Measurements from ENCODE around the gene THAP3.

Gene THAP3, protein sequence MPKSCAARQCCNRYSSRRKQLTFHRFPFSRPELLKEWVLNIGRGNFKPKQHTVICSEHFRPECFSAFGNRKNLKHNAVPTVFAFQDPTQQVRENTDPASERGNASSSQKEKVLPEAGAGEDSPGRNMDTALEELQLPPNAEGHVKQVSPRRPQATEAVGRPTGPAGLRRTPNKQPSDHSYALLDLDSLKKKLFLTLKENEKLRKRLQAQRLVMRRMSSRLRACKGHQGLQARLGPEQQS

DNA sequence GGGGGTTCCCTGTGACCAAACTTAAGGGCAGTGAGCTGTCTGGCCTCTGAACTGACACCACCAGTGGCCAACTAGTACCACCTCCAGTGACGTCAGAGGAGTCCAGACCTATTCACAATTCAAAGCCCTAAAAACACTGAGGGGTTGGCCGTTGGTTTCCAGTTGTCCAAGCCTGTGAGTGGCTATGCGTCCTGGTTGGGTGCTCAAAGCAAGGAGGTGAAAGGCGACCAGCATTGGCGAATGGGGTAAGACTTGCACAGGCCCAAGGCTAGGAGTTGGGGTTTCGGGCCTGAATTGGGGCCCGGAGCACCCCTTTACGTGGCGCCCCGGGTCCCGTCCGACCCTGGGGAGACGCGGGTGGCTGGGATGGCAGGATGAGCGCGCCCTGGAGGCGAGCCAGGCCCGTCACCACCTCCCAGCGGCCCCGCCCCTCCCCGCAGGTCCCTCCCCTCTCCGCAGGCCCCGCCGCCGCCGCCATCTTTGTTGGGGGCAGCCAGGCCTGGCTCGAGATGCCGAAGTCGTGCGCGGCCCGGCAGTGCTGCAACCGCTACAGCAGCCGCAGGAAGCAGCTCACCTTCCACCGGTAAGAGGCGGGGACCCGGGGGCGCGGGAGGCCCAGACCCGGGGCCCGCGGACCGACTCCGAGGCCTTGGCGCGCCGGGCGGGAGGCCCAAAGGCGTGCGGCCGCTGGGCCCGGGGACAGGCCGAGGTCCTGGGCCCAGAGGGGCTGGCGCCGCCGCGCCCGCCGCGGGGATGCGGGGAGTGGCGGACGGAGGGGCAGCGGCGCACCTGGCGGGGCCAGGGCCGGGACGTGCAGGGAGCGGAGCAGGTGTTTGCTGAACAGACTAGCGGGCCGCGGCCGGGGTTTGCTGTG, at the start of gene THAP3:
TSS of gene THAP3 (plus strand) at position 159 of the 874 bp plus-strand sequence. CDS start at position 510, 351 bp downstream.
- DNase-seq = peak; percentile 82

DNA sequence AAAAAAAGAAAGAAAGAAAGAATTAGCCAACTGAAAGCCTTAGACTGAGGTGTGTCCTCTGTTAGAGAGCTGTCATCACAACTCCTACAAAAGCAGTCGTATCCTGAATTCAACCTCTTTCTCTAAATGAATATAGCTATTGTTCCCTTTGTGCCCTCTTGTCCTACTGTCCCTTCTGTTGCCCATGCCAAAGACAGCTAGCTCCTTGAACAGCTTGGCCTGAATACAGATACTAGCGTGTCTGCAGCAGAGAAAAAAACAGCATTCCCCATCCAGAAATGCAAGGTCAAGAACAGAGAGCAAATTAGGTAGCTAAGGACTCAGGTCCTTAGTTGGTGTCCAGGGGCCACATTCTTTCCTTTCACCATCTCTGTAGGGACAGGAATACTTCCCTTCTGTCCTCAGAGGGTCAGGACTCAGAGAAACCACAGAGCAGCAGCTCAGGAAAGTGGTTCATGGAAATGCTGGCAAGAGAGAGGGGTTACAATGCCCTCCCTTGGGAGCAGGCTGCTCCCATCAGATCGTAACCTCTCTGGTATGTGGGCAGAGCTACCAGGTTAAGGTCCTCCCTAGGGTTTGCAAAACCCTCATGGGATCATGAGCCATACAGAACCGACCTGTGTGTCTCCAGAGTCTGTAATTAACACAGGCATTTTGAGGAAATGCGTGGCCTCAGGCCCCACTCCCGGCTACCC, 46.7 kb upstream of the THAP3 start:
- DNase-seq = no peak

DNA sequence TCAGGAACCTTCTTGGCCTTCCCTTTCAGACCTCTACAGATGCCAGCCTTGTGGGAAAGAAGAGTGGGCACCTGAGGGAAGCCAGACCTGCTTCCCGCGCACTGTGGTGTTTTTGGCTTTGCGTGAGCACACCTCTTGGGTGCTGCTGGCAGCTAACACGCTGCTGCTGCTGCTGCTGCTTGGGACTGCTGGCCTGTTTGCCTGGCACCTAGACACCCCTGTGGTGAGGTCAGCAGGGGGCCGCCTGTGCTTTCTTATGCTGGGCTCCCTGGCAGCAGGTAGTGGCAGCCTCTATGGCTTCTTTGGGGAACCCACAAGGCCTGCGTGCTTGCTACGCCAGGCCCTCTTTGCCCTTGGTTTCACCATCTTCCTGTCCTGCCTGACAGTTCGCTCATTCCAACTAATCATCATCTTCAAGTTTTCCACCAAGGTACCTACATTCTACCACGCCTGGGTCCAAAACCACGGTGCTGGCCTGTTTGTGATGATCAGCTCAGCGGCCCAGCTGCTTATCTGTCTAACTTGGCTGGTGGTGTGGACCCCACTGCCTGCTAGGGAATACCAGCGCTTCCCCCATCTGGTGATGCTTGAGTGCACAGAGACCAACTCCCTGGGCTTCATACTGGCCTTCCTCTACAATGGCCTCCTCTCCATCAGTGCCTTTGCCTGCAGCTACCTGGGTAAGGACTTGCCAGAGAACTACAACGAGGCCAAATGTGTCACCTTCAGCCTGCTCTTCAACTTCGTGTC, 45.9 kb upstream of the THAP3 start:
- DNase-seq = no peak

DNA sequence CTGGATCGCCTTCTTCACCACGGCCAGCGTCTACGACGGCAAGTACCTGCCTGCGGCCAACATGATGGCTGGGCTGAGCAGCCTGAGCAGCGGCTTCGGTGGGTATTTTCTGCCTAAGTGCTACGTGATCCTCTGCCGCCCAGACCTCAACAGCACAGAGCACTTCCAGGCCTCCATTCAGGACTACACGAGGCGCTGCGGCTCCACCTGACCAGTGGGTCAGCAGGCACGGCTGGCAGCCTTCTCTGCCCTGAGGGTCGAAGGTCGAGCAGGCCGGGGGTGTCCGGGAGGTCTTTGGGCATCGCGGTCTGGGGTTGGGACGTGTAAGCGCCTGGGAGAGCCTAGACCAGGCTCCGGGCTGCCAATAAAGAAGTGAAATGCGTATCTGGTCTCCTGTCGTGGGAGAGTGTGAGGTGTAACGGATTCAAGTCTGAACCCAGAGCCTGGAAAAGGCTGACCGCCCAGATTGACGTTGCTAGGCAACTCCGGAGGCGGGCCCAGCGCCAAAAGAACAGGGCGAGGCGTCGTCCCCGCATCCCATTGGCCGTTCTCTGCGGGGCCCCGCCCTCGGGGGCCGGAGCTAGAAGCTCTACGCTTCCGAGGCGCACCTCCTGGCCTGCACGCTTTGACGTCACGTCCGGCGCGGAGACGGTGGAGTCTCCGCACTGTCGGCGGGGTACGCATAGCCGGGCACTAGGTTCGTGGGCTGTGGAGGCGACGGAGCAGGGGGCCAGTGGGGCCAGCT, 45.1 kb upstream of the THAP3 start, which contains the start of gene ZBTB48:
TSS of gene ZBTB48 (plus strand) at position 621 of the 745 bp plus-strand sequence. CDS start 616 bp downstream, outside the sequence.
- peak; percentile 97 for DNase-seq

DNA sequence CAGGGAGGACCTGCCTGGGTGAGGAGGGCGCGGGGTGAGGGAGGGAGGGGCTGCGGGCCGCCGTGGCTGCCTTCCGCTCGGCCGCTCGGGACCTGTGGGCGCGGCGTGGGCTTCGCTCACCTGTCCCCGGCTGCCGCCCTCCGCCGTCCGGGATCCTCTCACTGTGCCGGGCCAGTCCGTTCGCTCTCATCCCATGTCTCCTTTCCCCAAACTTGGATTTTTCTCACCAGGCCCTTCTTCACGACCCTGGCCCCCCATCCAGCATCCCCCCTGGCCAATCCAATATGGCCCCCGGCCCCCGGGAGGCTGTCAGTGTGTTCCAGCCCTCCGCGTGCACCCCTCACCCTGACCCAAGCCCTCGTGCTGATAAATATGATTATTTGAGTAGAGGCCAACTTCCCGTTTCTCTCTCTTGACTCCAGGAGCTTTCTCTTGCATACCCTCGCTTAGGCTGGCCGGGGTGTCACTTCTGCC, 44.5 kb upstream of the THAP3 start:
- no peak for DNase-seq

DNA sequence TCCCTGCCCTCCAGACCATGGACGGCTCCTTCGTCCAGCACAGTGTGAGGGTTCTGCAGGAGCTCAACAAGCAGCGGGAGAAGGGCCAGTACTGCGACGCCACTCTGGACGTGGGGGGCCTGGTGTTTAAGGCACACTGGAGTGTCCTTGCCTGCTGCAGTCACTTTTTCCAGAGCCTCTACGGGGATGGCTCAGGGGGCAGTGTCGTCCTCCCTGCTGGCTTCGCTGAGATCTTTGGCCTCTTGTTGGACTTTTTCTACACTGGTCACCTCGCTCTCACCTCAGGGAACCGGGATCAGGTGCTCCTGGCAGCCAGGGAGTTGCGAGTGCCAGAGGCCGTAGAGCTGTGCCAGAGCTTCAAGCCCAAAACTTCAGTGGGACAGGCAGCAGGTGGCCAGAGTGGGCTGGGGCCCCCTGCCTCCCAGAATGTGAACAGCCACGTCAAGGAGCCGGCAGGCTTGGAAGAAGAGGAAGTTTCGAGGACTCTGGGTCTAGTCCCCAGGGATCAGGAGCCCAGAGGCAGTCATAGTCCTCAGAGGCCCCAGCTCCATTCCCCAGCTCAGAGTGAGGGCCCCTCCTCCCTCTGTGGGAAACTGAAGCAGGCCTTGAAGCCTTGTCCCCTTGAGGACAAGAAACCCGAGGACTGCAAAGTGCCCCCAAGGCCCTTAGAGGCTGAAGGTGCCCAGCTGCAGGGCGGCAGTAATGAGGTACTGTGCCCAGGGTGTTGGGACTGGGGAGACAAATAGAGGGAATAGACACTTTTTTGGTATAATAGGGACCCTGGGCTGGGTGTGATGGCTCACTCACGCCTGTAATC, 43.9 kb upstream of the THAP3 start:
- no peak for DNase-seq

DNA sequence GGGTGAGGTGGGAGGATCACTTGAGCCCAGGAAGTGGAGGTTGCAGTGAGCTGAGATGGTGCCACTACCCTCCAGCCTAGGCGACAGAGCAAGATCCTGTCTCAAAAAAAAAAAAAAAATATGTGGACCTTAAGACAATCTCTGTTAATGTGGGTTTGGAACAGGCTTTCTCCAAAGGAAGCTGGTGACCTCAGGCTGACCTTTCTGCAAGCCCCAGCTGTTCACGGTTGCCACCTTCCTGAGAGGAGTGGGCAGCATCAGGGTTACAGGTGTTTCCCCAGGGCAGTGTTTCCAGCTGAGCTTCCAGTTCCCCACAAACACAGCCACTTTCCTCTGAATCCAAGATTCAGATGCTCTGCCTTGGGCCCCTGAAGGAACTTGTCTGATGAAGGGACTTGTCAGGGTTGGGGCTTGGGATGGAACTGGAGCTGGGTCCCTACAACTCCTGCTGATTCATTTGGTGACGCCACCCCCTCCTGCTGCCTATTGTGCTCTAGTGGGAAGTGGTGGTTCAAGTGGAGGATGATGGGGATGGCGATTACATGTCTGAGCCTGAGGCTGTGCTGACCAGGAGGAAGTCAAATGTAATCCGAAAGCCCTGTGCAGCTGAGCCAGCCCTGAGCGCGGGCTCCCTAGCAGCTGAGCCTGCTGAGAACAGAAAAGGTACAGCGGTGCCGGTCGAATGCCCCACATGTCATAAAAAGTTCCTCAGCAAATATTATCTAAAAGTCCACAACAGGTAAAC, 42.9 kb upstream of the THAP3 start:
- peak; percentile 36 for DNase-seq

DNA sequence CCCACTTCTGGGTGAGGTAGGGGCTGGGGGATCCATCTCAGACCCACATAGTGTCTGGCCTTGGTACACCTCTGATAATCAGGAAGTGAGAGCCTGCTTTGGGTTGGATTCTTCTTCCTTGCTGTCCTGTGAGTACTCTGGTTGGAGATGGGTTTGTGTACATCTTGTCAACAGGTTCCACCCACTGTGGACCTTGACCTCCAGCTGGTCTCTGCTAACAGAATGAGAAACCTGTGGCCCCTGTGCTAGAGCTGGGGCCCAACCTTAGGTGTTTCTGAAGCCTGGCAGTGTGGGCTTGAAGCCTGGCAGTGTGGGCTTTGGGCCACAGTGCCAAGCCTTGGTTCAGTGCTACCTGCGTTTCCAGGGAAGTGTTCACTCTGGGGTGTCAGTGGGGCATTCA, 42.3 kb upstream of the THAP3 start:
- no peak for DNase-seq

DNA sequence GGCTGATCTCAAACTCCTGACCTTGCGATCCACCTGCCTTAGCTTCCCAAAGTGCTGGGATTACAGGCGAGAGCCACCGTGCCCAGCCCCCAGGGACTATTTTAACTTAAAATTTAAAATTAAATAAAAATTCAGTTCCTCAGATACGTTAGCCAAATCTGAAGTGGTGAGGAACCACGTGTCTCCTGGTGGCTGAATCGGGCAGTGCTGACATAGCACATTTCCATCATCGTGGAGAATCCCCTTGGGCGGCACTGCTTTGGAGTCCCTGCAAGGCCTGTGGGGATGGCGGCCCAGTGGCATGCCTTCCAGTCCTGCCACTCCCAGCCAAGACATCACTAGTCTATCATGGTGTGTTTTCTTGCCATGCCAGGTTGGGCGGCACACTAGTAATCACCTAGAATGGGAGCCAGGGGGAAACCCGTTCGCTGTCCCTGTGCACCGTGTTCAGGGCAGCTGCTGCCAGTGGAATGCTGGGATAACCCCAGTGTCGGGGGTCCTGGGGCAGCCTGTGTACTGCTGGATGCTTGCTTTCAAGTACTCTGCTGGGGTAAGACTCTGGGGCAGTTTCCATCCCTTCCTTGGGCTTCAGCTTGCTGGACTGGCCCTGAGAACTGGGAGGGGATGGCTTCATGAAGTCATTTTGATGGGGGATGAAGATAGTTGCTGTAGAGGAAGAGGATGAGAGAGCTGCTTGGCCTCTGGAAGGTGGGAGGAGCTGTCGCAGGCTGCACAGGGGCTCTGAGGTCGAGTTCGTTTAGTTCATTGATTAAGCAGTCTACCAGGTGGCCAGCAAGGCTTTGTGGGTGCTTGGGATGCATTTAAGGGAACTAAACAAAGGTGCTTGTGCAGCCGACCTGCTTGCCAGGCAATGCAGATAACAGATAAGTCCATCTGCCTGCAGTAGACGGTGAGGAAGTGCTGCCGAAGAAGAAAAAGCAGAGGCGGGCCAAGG, 40.3 kb upstream of the THAP3 start:
- DNase-seq = no peak

DNA sequence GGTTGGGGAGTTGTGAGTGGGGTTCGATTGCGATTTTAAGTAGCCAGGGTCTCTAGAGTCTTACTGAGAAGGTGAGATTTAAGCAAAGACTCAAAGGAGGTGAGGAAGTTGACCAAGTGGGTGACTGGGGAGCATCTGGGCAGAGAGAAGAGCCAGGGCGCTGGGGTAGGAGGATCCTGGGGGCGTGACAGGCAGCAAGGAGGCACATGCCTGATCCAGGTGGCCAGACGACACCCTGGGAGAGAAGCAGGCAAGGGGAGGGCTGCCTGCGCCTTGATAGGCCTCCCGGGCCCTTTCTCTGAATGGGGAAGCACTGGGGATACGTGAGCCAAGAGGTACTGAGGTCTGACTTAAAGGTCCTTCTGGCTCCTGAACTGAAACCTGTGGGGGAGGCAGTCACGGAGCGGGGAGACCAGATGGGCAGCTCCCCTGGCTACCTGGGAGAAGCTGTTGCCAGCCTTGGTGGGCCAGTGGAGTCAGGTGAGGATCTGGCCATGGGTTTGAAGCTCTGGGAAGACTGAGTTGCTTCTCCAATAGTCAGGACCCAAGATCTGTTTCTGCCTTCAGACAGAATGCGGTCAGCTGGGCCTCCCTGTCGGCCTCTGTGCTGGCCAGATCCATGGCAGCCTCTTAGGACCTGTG, 39.5 kb upstream of the THAP3 start:
- no peak for DNase-seq

DNA sequence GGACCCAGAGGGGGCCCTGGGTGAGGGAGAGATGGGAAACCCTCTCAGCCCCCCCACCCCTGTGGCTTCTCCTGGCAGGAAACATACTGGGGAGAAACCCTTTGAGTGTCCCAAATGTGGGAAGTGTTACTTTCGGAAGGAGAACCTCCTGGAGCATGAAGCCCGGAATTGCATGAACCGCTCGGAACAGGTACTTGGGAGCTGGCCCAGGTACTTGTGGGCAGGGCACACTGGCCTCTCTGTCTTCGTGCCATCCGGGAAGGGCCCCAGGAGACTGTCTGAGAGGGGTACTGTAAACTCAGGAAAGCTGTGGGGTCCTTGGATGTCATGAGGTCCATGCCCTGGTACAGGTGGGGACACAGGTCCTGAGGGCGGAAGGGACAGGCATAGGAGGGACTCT, 38.8 kb upstream of the THAP3 start:
- DNase-seq = no peak

DNA sequence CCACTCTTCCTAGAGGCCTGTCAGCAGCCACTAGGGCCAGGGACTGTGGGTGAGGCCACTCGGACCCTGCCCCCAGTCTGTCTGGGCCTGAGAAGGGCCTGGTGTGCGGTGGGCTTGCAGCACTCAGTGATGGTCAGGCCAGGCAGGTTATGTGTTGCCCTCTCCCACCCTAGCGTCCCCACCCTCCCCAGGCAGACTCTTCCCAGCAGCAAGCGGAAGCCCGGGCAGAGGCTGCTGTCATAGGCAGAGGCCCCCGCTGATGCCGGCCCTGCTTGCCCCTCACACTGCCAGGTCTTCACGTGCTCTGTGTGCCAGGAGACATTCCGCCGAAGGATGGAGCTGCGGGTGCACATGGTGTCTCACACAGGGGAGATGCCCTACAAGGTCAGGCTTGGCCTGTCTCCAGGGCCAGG, 38.3 kb upstream of the THAP3 start:
- DNase-seq = no peak

DNA sequence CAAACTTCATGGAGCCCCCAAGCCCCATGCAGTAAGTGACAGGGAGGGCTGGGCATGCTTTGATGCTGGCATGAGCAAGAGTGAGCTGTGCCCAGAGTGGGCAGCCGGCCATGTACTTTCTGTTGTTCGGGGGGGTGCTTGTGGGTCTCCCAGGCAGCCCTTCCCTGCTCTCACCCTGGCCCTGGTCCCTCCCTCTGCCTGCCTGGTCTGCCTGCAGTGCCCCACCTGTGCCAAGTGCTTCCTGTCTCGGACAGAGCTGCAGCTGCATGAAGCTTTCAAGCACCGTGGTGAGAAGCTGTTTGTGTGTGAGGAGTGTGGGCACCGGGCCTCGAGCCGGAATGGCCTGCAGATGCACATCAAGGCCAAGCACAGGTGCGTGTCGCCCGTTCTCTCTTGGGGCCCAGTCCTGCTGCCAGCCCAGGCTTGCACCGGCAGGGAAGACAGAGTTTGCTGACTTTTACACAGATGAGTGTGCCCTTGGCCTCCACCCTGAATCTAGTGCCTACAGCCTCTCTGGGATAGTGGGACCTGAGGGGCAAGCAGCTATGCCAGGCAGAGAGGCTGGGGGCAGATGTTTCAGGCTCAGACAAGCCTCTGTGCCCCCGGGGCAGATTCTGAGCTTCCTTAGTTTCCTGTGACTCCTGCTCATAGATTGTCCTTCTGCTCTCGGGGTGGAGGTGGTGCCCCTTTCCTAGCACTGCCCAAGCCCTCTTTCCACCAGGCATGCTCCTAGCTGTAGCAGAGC, 37.2 kb upstream of the THAP3 start:
- DNase-seq = no peak

DNA sequence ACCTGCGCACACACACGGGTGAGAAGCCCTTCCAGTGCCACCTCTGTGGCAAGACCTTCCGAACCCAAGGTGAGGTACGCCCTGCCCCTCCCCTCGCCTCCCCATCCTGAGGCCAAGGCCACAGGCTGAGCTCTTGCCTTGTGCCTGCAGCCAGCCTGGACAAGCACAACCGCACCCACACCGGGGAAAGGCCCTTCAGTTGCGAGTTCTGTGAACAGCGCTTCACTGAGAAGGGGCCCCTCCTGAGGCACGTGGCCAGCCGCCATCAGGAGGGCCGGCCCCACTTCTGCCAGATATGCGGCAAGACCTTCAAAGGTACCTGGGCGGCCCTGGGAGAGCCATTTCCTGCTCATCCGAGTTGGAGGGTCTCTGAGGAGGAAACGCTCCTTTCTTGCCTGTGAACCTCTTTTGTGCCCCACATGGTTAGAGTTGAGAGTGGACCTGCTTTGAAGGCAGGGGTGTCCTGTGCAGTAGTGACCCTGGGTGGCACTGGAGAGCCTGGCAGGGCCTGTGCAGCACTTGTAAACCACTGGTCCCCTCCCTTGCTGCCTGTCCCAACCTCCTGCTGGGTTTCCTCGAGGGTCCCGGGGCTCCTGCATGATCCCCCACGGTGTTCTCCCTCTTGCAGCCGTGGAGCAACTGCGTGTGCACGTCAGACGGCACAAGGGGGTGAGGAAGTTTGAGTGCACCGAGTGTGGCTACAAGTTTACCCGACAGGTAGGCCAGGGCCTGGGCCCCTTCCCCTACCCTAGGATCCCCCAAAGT, 36.4 kb upstream of the THAP3 start:
- no peak for DNase-seq

DNA sequence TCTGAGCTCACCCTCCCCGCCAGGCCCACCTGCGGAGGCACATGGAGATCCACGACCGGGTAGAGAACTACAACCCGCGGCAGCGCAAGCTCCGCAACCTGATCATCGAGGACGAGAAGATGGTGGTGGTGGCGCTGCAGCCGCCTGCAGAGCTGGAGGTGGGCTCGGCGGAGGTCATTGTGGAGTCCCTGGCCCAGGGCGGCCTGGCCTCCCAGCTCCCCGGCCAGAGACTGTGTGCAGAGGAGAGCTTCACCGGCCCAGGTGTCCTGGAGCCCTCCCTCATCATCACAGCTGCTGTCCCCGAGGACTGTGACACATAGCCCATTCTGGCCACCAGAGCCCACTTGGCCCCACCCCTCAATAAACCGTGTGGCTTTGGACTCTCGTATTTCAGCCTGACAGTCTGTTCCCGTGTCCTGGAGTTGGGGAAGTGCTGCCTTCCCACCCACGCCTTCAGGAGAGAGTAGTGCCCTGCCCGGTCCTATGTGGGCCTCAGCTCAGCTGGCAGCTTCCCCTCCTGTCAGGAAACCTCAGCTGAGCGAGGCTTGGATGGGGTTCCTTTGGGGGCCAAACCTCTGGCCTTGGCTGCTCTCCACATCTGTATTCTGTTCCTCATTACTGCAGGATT, 35.7 kb upstream of the THAP3 start:
- no peak for DNase-seq

DNA sequence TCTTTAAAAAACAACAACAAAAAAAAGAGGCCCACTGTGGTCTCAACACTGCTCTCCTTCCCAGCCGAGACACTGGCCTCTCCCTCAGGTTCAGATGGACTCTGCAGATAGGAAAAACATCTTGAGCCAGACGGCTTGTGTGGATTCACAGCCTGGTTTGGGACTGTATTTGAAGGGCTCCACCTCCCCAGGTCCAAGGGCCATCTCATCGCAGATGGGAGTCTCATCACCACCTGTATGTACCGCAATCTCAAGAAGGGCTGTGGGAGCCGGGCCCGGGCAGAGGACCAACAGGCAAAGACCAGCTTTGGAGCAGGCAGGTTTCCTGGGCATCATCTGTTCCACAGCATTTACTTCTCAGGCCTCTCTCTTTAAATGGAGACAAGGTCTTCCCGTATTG, 34.6 kb upstream of the THAP3 start:
- DNase-seq = no peak

DNA sequence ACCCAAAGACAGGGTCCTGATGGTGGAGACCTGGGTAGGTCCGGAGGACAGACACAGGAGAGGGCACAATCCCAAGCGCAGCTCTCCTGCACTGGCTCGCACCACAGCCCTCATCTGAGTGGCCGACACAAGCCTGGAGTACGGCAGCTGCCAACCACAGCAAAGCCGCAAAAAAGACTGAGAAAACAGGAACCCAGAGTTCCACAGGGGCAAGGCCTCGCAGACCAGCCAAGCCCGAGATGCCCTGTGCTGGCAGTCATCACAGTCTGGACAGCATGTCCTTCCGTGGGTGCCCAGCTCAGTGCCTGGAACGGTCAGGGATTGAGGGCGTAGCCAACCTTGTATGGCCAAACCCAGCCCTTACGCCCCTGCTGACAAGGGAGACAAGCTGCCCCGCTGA, 33.4 kb upstream of the THAP3 start:
- no peak for DNase-seq
